Measurements from ENCODE around the gene SLC39A9. TPM values are rescaled to one million over a fixed set of nuclear protein-coding genes. Genes with fewer than 3 reads are reported as not detected.
"Not testable (repeated sequence)": the region's sequence is repeated elsewhere in the genome, so short reads cannot be mapped to it uniquely, and the experiment has no call there.

The SLC39A9 gene
- total RNA-seq, 1 experiment from 2014 or later = 80.2 TPM

DNA sequence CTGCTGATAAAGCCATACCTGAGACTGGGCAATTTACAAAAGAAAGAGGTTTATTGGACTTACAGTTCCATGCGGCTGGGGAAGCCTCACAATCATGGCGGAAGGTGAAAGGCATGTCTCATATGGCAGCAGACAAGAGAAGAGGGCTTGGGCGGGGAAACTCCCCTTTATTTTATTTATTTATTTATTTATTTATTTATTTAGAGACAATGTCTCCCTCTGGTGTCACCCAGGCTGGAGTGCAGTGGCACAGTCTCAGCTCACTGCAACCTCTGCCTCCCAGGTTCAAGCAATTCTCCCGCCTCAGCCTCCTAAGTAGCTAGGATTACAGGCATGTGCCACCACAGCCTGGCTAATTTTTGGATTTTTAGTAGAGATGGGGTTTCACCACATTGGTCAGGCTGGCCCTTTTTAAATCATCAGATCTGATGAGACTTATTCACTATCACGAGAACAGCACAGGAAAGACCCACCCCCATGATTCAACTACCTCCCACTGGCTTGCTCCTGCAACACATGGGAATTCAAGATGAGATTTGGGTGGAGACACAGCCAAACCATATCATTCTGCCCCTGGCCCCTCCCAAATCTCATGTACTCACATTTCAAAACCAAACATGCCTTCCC lies 78.4 kb downstream of the SLC39A9 start:
- H3K79me2 ChIP-seq (ENCODE audit: insufficient read depth, low read length); DNase-seq (ENCODE audit: low read depth, low spot score); H2AFZ ChIP-seq (ENCODE audit: low read depth, low read length, poor library complexity, severe bottlenecking); H3K9ac ChIP-seq (ENCODE audit: low read length); H3K9me3 ChIP-seq (ENCODE audit: control insufficient read depth in 1 of 2, insufficient read depth in 1 of 2, low read depth in 1 of 2, low read length in 2 of 2); H3K4me1 ChIP-seq (ENCODE audit: control insufficient read depth in 1 of 2, insufficient read depth in 2 of 2, low read length in 2 of 2); BruUV-seq (replicated peaks); H3K4me2 ChIP-seq (ENCODE audit: low read length); H3K36me3 ChIP-seq (ENCODE audit: control insufficient read depth in 1 of 2, insufficient read depth in 2 of 2, low read length in 2 of 2); H3K9me2 ChIP-seq (ENCODE audit: insufficient read depth); H3K4me3 ChIP-seq (replicated peaks in 1 of 2; ENCODE audit: low read depth in 1 of 2, low read length in 2 of 2); H3K27ac ChIP-seq (ENCODE audit: low read depth, low read length); POLR2A ChIA-PET; H3K27me3 ChIP-seq (ENCODE audit: insufficient read depth, low read length); H4K20me1 ChIP-seq (ENCODE audit: insufficient read depth): not testable (repeated sequence)
- peak; percentile 46 for ATAC-seq
- TF ChIP-seq RAD21 (IDR thresholded peaks at IDR 0.05; ENCODE audit: low read depth) = peak; percentile 34; the same call in 1 of the 2 replicates
- TF ChIP-seq, protein P1, sequence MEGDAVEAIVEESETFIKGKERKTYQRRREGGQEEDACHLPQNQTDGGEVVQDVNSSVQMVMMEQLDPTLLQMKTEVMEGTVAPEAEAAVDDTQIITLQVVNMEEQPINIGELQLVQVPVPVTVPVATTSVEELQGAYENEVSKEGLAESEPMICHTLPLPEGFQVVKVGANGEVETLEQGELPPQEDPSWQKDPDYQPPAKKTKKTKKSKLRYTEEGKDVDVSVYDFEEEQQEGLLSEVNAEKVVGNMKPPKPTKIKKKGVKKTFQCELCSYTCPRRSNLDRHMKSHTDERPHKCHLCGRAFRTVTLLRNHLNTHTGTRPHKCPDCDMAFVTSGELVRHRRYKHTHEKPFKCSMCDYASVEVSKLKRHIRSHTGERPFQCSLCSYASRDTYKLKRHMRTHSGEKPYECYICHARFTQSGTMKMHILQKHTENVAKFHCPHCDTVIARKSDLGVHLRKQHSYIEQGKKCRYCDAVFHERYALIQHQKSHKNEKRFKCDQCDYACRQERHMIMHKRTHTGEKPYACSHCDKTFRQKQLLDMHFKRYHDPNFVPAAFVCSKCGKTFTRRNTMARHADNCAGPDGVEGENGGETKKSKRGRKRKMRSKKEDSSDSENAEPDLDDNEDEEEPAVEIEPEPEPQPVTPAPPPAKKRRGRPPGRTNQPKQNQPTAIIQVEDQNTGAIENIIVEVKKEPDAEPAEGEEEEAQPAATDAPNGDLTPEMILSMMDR (IDR thresholded peaks at IDR 0.05 in 2 of 3, conservative IDR thresholded peaks at IDR 0.05 in 1 of 3; ENCODE audit: borderline replicate concordance in 1 of 3, insufficient read depth in 1 of 3, low read depth in 2 of 3, low read length in 2 of 3) = peak in 2 of 3 experiments; percentile 26 to 30; a peak in 3 of 6 replicates
- ChIA-PET CTCF (interaction anchor here (0.7 to 2.0 kb wide), 7 partner anchors 9 to 348 kb away, joined by 3 to 4 read pairs (median 3); no protein-coding TSS in a partner anchor), RAD21 (ENCODE audit: low non-redundant PET in 1 of 2, low total read pairs in 2 of 2, uncharacterized antibody in 2 of 2, unreplicated experiment in 2 of 2) (interaction anchor here in 1 of 2 experiments (0.6 kb wide), 1 partner anchor 22 kb away, joined by 3 read pairs; no protein-coding TSS in a partner anchor)
- intact Hi-C loops (cut with micrococcal nuclease) = loop anchor here (5.0 kb wide), 1 partner anchor 235 kb away; no protein-coding TSS in a partner anchor

DNA sequence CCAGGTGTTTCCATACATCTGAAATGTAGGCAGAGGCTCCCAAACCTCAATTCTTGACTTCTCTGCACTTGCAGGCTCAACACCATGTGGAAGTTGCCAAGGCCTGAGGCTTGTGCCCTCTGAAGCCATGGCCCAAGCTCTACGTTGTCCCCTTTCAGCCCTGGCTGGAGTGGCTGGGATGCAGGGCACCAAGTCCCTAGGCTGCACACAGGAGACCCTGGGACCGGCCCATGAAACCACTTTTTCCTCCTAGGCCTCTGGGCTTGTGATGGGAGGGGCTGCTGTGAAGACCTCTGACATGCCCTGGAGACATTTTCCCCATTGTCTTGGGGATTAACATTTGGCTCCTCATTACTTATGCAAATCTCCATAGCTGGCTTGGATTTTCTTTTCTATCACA lies 79.6 kb downstream of the SLC39A9 start:
- H3K27me3 ChIP-seq (ENCODE audit: insufficient read depth, low read length); H3K9ac ChIP-seq (ENCODE audit: low read length); H3K4me1 ChIP-seq (ENCODE audit: control insufficient read depth in 1 of 2, insufficient read depth in 2 of 2, low read length in 2 of 2); H3K4me3 ChIP-seq (replicated peaks in 1 of 2; ENCODE audit: low read depth in 1 of 2, low read length in 2 of 2); H3K79me2 ChIP-seq (ENCODE audit: insufficient read depth, low read length); H4K20me1 ChIP-seq (ENCODE audit: insufficient read depth); RAD21 ChIA-PET (ENCODE audit: low non-redundant PET in 1 of 2, low total read pairs in 2 of 2, uncharacterized antibody in 2 of 2, unreplicated experiment in 2 of 2); H3K4me2 ChIP-seq (ENCODE audit: low read length); ATAC-seq; H3K9me2 ChIP-seq (ENCODE audit: insufficient read depth); BruUV-seq (replicated peaks); DNase-seq (ENCODE audit: low read depth, low spot score); POLR2A ChIA-PET; H3K9me3 ChIP-seq (ENCODE audit: control insufficient read depth in 1 of 2, insufficient read depth in 1 of 2, low read depth in 1 of 2, low read length in 2 of 2); H2AFZ ChIP-seq (ENCODE audit: low read depth, low read length, poor library complexity, severe bottlenecking); H3K36me3 ChIP-seq (ENCODE audit: control insufficient read depth in 1 of 2, insufficient read depth in 2 of 2, low read length in 2 of 2); H3K27ac ChIP-seq (ENCODE audit: low read depth, low read length): not testable (repeated sequence)
- intact Hi-C loops (cut with micrococcal nuclease) = loop anchor here (5.0 kb wide), 1 partner anchor 236 kb away; no protein-coding TSS in a partner anchor
- CTCF ChIA-PET = interaction anchor here (1.2 to 2.0 kb wide), 2 partner anchors 8 to 13 kb away, joined by 3 to 4 read pairs; no protein-coding TSS in a partner anchor
